Mesodermal cell (in vitro differentiated cells): Measurements from ENCODE around the gene TANGO2.

ENCODE experiments used
- H3K27ac ChIP-seq: 2 replicates; pipeline ENCODE4 v1.7.0; 2013; ENCODE audit warnings: mild to moderate bottlenecking, low read depth, low read length, moderate library complexity; ENCODE audit not compliant: severe bottlenecking
- H3K36me3 ChIP-seq: 2 replicates; pipeline ENCODE4 v1.7.1; 2013; ENCODE audit warnings: mild to moderate bottlenecking, low read length, moderate library complexity; ENCODE audit not compliant: control insufficient read depth, insufficient read depth
- H3K4me1 ChIP-seq: one replicate; pipeline ENCODE4 v1.7.1; 2013; ENCODE audit warnings: mild to moderate bottlenecking, low read length; ENCODE audit not compliant: insufficient read depth, control insufficient read depth, poor library complexity, severe bottlenecking
- H3K4me3 ChIP-seq: 2 replicates; pipeline ENCODE4 v1.7.0; 2013; ENCODE audit warnings: low read length, control low read depth, mild to moderate bottlenecking; ENCODE audit not compliant: insufficient read depth, poor library complexity, severe bottlenecking; ENCODE audit errors: extremely low read depth
- H3K9me3 ChIP-seq: 2 replicates; pipeline ENCODE4 v1.7.1; 2013; ENCODE audit warnings: mild to moderate bottlenecking, low read length, moderate library complexity; ENCODE audit not compliant: control insufficient read depth
- WGBS, 2 experiments: methylation state at CpG; one replicate each; pipeline ENCODE4 v1.1.5; 2013; ENCODE audit warnings: missing lambda C conversion rate in 2 of 2; ENCODE audit not compliant: insufficient coverage in 2 of 2; 5-methylcytosine and 5-hydroxymethylcytosine counted together

TANGO2 gene

DNA sequence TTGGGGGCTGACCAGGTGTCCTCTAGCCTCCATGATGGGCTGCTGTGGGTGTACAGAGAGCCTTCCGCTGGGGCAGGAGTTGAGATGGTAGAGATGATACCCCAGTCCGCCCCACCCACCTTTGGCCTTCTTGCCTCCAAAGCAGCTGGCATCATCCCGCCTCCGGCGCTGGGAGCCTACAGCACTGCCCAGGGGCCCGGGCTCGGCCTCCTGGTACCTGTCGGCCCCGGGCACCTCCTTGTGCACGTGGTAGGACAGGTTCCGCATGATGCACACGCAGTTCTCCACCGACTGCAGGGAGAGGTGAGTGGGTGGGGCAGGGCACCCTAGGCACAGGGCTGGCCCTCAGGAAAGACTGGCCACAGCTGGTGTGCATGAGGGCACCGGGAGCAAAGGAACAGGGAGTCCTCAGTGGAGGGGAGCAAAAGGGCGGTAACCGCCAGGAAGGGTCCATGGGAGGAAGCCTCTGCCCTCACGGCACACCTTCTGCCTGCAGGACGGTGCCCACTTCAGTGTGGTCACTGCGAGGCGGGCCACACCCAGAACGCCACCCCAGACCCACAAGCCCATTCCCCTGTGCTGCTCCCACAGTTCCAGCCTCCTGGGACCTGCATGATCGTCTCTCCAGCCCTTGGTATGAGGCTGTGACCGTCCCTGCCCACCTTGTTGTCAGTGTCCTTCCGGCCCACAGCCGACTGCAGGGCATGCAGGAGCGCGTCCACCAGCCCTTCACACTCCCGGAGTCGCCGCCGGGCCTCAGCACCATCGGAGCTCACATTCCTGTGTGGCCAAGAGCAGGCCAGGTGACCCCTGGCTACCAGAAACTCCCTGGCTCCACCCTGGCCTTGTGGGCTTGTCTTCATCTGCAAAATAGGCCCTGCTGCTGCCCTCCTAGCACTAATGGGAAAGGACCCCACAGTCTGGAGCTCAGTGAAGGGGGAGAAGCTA is 43.3 kb upstream of the TANGO2 start:
- 95 to 96% methylated on average over 31 to 32 of the region's 32 CpGs for WGBS, 2 experiments
- H3K4me3 ChIP-seq = no peak overlapping the region
- no peaks in the 10 kb centered on the region for H3K9me3 ChIP-seq
- no peak overlapping the region for H3K27ac ChIP-seq
- peaks cover 3% of the 10 kb centered on the region for H3K4me1 ChIP-seq
- peaks cover 23% of the 10 kb centered on the region for H3K36me3 ChIP-seq

DNA sequence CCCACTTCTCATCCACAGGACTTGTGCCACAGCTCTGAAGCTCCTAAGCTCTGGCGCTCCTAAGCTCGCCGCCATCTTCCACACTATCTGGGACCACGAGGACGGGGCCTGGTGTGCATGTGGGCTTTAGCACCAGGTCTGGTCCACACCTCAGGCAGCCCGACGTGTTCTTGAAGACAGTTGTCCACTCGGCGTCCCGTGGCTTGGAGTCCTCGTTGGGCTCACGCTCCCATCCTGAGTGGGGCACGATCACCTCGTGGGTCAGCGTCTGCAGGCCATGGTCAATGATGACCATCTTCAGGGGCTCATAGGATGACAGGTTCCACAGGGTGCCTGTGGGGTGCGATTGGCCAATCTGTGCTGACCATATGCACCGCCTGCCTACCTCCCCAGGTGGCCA is 42.2 kb upstream of the TANGO2 start:
- WGBS, 2 experiments = 97 to 98% methylated on average over 17 of the region's 17 CpGs
- Histone ChIP-seq H3K36me3 (peaks cover 17% of the 10 kb centered on the region), H3K27ac (no peak overlapping the region), H3K4me3 (no peak overlapping the region), H3K9me3 (no peaks in the 10 kb centered on the region), H3K4me1 (peaks cover 4% of the 10 kb centered on the region)

GRCh38 chr22:19979712-19980493 is 41.0 kb upstream of the TANGO2 start:
- Histone ChIP-seq H3K36me3 (peaks cover 17% of the 10 kb centered on the region), H3K9me3 (no peaks in the 10 kb centered on the region), H3K4me1 (peaks cover 12% of the 10 kb centered on the region), H3K27ac (no peak overlapping the region), H3K4me3 (no peak overlapping the region)
- 96 to 97% methylated on average over 49 to 52 of the region's 52 CpGs for WGBS, 2 experiments

GRCh38 chr22:19980766-19981165 is 40.1 kb upstream of the TANGO2 start:
- H3K4me3 ChIP-seq = no peak overlapping the region
- H3K9me3 ChIP-seq = no peaks in the 10 kb centered on the region
- peaks cover 17% of the 10 kb centered on the region for H3K36me3 ChIP-seq
- no peak overlapping the region for H3K27ac ChIP-seq
- 95 to 96% methylated on average over 4 to 5 of the region's 7 CpGs for WGBS, 2 experiments
- peaks cover 14% of the 10 kb centered on the region for H3K4me1 ChIP-seq

- Histone ChIP-seq H3K4me3 (no peak overlapping the region), H3K9me3 (no peaks in the 10 kb centered on the region), H3K36me3 (peaks cover 17% of the 10 kb centered on the region), H3K4me1 (peaks cover 19% of the 10 kb centered on the region), H3K27ac (no peak overlapping the region)
- WGBS, 2 experiments = 96% methylated on average over 29 to 33 of the region's 33 CpGs
These were observed 39.5 kb upstream of the TANGO2 start for GRCh38 chr22:19981171-19981960.

- Histone ChIP-seq H3K4me1 (peaks cover 19% of the 10 kb centered on the region), H3K36me3 (peaks cover 16% of the 10 kb centered on the region), H3K9me3 (no peaks in the 10 kb centered on the region), H3K4me3 (no peak overlapping the region), H3K27ac (no peak overlapping the region)
- WGBS, 2 experiments = 96 to 97% methylated on average over 12 of the region's 16 CpGs
These were observed 38.7 kb upstream of the TANGO2 start for GRCh38 chr22:19981961-19982920.

DNA sequence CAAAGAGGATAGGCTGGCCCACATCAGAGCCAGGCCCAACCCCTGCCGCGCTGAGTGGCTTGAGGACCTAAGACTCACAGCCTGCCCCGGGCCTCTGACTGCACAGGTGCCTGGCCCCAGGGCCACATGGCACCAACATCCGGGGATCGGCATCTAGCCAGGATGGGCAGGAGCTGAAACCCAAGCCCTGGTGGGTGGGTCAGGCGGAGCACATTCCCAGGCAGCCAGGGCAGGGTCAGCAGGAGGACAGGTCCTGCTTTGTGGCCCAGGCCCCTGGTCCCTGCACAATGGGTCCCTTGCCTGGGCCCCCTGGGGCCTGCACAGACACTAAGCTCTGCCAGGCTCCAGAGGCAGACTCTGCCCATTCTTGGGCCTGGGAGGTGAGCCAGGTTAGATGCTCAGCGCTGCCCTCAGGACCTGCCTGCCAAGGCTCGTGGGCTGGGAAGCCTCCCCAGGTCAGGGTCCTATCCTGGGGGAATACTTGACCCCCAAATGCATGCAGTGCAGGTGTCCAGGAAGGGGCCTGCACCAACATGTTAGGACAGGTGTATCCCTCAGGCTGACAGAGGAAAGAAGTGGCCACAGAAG is 37.8 kb upstream of the TANGO2 start:
- 93 to 97% methylated on average over 8 of the region's 8 CpGs for WGBS, 2 experiments
- Histone ChIP-seq H3K9me3 (no peaks in the 10 kb centered on the region), H3K4me3 (no peak overlapping the region), H3K36me3 (peaks cover 12% of the 10 kb centered on the region), H3K27ac (no peak overlapping the region), H3K4me1 (peaks cover 19% of the 10 kb centered on the region)

- WGBS, 2 experiments = 86 to 91% methylated on average over 2 to 3 of the region's 5 CpGs
- H3K4me3 ChIP-seq = no peak overlapping the region
- peaks cover 8% of the 10 kb centered on the region for H3K36me3 ChIP-seq
- no peaks in the 10 kb centered on the region for H3K9me3 ChIP-seq
- H3K4me1 ChIP-seq = peaks cover 19% of the 10 kb centered on the region
- H3K27ac ChIP-seq = no peak overlapping the region
These were observed 37.2 kb upstream of the TANGO2 start for GRCh38 chr22:19983741-19984140.

DNA sequence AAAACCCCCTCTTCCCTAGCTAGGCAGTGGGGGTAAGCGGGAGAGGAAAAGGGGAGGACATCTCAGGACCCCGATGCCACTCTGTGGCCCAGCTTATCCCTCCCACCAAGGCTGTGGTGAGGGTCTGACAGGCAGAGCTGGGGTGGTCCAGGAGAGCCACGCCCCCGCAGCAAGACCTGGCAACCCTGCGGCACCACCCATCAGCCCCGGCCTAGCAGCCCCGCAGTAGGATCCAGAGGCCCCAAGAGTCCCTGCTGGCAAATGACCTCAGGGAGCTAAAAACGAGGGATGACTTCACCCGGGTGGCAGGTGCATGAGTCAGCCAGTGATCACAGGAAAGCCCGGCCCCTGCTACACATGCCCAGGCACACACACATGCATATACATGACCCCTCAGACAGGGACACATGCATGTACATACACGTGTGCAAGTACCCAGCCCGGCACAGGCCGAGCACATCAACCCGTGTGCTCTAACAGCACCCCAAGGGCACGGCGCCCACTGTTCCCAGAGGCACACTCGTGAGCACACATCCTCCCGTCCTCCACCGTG is 36.6 kb upstream of the TANGO2 start:
- H3K4me3 ChIP-seq = no peak overlapping the region
- H3K36me3 ChIP-seq = peaks cover 8% of the 10 kb centered on the region
- 80 to 89% methylated on average over 16 to 17 of the region's 19 CpGs for WGBS, 2 experiments
- H3K9me3 ChIP-seq = no peaks in the 10 kb centered on the region
- H3K27ac ChIP-seq = no peak overlapping the region
- H3K4me1 ChIP-seq = peaks cover 19% of the 10 kb centered on the region
